Dermis microvascular lymphatic vessel endothelial cell (primary cell): ENCODE data around the gene GHRHR. TPM values are rescaled to one million over a fixed set of nuclear protein-coding genes. Genes with fewer than 3 reads are reported as not detected.

Source experiments
- DNase-seq, 2 donors: peaks; one replicate each; pipeline versions ENCODE4 v3.0.0 to v3.0.0-alpha.2; 2010; ENCODE audit warnings: low read depth in 2 of 2
- total RNA-seq: library from RNA; depleted of rRNA; stranded (reverse); fragments of >200 nt; gene quantifications from 2 replicates; pipeline ENCODE4 v1.2.1, GENCODE V29; 2014

GHRHR gene
- total RNA-seq, 1 donor from 2014 or later: not detected

DNA sequence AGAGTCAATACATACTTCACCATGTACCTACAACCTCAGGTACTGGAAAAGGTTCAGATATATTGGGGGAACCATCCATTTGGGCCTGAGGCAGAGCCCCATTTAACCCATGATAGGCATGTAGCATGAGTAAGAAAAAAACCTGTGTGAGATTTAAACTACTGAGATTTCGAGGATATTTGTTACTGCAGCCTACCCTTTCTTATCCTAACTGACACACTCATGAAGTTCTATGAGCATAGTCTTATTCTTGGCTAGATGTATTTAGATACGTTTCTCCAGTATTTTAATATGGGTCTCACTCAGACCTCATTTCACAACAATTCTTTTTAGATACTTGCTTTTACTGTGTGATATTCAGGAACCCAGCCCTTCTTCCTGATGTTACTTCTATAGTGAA, 39.3 kb downstream of the GHRHR start:
- DNase-seq: no peak

DNA sequence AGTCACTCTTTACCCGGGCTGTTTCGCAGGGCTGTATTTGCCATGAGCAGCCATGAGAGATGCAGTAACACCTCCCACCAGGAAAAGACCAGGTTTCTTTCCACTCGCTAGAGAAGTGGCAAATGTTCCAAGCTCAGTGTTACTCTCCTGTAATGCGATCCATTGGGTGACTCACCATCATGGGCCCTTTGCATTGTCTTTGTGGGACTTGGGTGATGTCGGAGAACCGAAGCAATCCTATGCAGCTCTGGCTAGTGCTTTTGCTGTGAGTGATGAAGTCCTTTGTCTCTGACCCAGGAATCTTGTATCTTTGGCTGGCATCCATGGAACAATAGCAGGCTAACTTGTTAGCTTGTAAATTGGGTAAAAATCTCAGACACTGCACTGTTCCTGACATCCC, 40.0 kb downstream of the GHRHR start:
- no peak for DNase-seq

DNA sequence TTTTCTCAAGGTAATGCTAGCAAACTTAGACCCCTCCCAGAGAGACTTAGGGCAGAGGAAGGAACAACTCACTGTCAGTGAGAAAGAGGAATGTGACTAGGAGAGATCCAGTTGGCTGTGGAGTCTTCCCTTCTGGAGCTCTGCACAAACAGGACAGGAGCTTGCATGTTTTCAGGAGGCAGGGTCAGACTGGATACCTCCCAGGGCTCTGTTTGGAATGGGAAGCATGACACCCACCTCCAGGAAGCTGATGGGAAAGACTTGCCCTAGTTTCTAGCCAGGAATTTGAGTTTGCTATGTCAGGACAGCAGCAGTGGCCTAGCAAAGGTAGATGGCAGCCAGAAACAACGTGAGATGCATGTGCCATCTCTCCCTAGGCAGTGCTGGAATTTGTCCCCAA, 40.6 kb downstream of the GHRHR start:
- no peak for DNase-seq

DNA sequence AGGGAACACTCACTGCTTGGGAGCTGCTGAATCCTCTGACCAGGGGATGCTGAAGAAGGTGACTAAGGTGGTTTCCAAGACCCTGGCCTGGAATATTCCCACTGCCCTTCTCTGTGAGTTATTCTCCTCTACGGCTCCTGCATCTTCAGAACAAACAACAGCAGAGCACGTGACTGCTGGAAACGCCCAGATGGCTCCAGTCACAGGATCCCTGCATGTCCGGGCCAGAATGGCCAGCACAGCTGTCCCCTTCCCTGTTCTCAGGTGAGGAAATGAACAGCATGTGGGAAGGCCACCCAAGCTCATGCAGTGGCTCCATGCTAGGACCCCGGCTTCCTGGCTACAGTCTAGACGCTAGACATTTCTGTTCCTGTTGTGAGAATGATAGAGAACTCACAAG, 43.1 kb downstream of the GHRHR start:
- DNase-seq: no peak

DNA sequence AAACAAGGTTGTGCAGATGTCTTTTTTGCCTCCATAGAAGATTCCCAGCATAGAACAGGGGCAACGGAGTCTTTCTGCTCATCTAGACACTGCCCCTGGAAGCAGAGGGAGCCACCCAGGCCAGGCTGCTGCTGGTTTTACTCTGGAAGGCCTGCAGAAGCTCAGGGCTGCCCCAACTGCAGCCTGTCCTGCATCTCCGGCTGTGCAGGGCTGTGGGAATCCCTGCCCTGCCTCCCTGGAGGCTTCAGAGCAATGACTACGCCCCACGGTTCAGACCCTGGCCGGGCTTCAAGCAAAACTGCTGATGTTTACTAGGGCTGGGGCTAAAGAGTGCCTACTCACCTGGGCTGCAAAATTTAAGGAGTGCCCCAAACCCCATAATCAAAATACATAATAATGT, 43.9 kb downstream of the GHRHR start:
- DNase-seq: no peak

DNA sequence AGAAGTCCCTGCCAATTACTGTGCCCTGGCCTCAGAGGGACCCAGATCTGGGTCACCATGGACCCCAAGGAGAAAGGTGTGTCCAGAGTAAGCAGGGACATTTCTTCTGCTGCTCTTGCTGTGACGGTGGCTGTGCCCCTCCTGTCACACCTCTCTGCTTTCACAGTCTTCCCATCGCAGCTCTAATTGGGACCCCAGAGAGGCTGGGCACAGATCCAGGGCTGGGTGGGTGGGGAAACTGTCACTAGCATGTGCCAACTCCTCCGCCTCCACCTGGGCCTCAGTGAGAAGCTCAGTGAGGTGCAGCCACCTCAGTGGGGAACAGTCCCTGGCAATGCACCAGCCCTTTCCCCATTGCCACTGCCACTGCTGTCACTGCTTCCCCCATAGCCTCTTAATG, 51.1 kb downstream of the GHRHR start:
- DNase-seq: no peak

DNA sequence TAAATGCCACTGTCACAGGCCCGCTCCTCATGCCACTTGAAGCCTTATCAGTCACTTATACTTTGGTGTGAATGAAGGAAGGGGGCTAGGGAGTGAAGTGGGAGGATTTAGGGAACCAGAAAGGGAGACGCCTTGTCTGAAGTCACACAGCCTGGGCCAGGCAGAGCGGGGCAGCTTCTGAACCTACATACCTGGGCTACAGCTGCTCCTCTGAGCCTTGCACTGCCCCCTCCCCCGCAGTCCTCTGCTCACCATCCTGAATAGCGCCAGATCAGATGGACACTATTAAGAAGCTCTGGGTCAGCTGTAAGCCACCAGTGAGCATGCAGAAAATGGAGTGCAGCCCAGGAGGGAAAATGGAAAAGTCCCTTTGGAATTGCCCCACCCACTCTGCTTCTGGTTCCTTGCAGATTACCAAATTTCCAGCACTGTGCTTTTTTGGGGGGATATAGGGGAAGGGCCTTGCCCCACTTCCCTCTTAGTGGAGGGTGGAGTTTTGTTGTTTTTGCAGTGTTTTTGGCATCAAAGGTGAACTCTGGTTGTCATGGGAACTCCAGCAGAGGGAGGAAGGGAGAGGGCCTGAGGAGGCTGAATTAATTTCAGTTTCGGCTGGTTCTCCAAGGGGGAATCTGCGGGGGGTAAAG, 53.4 kb downstream of the GHRHR start:
- DNase-seq: no peak

DNA sequence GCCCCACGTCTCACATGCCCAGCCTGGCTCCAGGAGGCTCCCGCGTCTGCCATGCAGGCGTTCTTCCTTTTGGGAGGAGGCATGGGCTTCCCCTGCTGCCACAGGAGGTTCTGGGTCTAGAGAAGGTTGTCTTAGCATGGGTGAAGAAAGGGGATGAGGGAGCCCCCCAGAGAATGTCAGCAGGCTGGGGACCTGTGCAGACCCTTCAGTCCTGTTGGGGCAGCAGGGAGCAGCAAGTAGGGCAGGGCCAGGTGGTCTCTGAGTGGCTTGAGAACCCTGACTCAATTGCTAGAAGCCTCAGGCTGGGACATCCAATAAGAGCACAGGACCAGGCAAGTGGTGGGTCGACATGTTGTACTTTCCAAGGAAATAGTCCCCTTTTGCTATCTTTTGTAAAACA, 54.0 kb downstream of the GHRHR start:
- DNase-seq: no peak

DNA sequence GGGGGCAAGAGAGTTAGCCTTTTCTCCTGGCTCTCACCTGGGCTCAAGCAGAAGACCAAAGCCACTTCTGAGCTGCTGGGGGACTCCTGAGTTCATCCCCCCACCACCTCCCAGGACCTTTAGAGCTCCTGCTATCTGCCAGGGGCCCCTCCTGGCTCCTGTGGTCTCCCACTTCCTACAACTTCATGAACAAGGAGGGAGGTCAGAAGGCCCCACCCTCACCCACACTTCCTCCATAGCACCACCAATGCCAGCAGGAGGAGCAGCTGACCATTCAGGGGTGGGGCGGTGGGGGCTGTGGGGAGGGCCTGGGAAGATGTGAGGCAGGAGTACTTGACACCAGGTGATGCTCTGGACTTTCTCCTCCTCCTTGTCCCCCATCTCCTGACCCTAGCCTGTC, 55.8 kb downstream of the GHRHR start:
- DNase-seq: no peak

DNA sequence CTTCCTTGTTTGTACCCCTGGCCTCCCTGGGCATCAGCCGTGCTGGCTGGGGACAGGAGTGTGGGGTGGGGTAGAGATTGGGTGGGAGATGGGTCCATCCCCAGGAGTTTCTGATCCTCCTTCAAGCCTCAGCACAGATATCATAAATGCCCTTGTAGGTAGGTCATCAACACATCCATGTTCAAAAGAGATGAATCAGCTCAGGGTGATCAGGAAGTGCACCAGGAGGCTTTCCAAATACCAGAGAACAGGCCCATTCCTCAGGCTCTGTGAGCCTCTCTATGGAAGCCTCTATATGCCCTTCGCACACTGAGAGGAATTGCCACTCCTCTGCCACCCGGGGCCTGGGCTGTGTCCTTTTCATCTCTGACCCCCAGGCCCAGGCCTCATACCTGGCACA, 56.4 kb downstream of the GHRHR start:
- no peak for DNase-seq

DNA sequence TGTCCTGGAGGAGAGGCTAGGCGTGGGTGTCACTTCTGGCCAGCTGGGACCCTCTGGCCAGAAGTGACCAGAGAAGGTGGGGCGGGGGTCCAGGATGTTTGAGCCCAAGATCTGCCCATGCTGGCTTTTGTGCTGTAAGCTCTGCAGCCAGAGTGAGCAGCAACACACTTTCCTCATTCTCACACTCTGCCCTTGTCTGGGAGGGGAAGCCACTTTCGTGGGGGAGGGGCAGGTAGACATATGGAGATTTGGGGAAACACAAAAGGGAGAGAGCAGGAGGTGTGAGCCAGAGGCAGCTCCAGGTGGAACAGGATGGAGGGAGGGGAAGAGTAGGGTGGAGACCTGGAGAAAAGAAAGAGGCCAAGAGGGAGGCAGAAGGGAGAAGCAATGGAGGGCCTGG, 56.9 kb downstream of the GHRHR start:
- no peak for DNase-seq

DNA sequence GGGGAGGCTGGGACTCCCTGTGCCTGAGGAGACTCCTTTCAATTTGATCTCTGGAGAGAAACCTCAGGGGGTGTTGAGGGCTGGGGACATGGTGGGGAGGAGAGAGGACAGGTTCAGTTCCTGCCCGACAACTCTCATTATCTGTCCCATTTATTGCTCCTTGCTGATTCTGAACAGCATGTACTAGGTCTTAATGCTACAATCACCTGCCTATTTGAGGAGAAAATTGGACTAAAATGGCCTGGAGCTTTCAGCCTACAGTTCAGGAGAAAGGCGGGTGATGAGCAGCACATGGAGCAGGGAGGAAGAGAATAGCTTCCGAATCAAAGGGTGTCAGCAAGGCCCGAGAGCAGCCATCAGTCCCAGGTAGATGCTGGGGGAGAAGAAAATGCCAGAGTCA, 58.4 kb downstream of the GHRHR start:
- DNase-seq: no peak

DNA sequence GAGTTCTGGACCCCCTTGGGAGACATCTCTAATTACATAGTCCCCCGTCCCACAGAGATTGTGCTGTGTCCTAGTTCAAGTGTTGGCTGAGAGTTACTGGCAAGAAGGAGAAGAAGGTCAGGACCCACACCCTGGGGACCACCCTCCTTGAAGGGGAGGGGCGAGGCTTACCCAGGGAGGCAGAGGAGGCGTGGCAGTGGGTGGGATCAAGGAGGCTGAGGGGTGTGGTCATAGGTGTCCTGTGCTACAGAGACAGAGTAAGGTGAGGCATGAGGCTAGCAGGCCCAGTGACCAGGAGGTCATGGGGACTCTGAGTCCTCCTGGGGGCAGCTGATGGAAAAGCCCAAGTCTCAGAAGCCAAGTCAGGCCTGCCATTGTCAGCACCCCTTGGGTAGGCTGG, 59.0 kb downstream of the GHRHR start:
- no peak for DNase-seq

DNA sequence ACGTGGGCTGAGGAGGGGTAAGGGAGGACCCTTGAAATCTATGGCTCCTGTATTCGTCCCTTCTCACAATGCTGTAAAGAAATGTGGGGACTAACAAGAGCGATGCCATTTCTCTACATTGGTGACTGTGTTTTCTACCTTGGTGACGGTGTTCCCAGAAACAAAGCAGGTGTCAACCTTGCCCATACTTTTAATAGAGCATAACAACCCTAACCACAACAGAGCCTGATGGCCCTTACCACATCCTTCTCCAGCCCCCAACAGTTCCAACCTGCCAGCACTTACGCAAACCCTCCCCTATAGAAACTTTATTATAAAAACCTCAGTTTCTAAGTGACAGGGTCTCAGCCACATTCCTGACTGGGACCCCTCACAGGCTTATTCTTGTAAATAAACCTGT, 60.1 kb downstream of the GHRHR start:
- no peak for DNase-seq

DNA sequence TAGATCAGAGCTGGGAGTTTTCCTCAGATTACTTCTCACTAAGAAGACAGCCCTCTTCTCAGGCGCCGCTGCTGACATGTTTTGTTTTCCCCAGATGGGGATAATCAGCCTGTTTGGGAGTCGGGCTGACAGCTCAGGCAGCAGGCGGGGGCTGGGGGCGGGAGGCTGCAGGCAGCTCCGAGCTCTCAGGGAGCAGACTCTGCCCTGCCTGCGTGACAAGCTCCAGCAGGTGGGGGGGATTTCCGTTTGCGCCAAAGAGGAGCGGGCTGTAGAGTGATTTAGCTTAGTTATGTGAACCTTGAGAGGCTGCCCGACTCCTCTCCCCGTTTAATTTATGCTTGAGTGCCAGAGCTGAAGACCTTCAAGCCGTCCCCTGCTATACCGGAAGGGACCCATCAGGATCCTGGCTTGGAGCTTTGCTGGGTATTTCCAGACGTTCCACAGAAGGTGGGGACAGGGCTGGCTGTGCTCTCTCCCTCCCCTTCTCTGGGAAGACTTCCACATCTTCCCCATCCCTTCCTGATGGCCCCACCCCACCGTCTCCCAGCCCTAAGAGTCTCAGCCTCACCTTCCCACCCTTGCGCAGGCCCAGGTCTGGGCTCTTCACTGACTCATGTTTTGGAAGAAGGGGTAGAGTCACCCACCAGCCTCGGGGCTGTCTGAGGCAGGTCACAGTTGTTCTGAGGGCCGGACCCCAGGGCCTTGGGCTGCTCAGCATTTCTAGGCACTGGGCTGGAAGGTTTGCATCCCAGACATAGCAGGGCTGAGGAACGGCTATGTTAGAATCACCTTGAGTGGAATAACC, 63.6 kb downstream of the GHRHR start:
- DNase-seq: no peak

DNA sequence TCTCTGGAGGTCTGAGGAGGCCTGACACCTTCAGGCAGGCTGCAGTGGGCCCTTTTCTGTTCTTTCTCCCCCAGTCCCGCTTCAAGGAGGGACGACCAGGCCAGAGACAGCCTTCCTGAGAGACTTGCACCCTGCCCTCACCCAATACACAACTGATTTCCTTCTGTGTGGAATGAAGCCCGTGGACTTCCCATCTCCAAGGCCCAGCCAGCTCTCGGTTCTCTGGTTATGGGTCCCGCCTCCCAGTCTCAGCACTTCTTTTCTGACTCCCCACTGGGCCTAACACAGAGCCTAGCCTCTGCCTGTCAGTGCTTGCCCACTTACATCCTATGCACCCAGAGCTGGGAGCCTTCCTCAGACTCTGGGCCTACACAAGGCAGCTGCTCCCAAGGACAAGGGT, 64.3 kb downstream of the GHRHR start:
- no peak for DNase-seq

DNA sequence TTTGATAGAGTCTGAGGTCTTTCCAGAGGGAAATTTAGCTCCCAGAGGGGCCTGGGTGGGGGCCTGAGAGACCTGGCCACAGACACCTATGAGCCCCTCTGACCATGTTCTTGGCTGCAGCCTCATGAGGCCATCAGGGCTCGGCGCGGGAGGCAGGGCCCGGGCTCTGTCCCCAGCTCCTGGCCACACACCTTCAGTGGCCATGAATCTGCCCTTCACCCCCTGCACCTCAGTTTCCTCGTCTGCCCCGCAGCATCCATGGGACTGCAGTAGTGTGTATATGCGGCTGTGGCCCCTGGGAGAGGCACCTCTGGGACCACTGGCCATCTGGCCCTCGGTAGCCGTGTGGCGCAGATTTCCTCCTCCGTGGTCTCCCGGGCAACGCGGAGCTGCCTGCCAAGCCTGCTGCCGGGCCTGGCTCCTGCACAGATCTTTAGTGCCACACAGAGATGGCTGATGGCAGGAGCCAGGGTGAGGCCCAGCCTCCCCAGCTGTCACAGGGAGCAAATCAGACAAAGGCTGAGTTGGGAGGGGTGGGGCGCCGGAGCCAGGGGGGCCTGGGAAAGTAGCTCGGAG, 64.8 kb downstream of the GHRHR start:
- no peak for DNase-seq

Other genes starting within 250 kb of the GHRHR start
- under 0.01 TPM in 1 of 2 replicates, not detected in the other for gene INMT, start 211.8 kb upstream of the GHRHR start, total RNA-seq
- 1.3 and 1.5 TPM in 2 replicates for gene MINDY4, start 192.5 kb upstream of the GHRHR start, total RNA-seq
- gene AQP1, start 52.1 kb upstream of the GHRHR start, total RNA-seq: 3.6 and 6.6 TPM in 2 replicates
- gene ADCYAP1R1, start 88.4 kb downstream of the GHRHR start, total RNA-seq: under 0.01 TPM in 2 replicates